GDM1 (cell line): ENCODE results near the gene SNRK.

Source experiments
- DNase-seq: peaks from one replicate; lab custom pipeline; 2025; lab: John Stamatoyannopoulos, UW

Gene SNRK

GRCh38 chr3:43268636-43269035, 17.7 kb upstream of the SNRK start:
- DNase-seq: no peak

DNA sequence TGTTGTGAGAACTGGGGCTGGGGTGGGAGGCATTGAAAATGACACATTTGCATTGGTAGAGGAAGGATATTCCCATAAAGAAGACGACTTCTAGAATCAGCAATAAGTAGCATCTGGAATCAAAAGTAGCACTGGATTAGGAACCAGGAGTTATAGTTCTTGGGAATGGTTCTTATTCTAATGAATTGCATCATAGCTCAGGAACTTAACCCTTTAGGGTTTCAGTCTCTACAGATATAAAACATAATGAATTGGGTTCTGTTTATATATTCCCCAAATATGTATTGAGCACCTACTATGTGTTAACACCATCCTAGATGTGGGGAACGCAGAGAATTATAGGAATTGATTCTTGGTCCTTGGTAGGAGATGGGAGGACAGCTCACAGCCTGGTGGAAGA, 16.3 kb upstream of the SNRK start:
- no peak for DNase-seq

DNA sequence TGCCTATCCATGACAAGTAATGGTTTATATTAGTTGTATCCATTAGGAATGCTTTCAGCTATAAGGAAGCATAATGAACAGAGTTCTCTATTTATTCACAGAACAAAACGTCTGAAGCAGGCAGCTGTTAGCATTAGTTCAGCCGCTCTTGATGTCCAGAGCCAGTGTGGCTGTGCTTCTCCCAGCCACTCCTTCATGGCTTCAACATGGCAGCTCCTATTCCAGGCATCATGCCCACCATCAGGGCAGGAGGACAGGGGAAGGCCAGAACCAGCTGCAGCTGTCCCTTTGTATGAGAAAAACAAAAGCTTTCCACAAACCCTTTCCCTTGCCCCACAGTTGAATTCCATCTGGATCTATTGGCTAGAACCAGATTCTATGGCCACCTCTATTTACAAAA, 12.9 kb upstream of the SNRK start:
- no peak for DNase-seq

DNA sequence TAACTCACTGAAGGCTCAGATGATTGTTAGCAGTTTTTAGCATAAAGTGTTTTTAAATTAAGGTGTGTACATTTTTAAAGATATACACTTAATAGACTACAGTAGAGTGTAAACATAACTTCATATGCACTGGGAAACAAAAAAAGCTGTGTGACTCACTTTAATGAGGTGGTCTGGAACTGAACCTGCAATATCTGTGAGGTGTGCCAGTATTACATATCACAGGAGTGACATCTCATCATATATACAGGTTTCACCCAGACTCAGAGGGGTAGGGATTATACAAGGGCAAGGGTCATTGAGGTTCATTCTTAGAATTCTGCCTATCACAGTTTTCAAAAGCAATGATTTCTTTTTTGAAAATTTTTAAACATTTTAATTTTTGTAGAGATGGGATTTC, 7.3 kb upstream of the SNRK start:
- no peak for DNase-seq

GRCh38 chr3:43279532-43279931, 6.8 kb upstream of the SNRK start:
- DNase-seq: no peak

GRCh38 chr3:43281020-43281419, 5.3 kb upstream of the SNRK start:
- DNase-seq: no peak

DNA sequence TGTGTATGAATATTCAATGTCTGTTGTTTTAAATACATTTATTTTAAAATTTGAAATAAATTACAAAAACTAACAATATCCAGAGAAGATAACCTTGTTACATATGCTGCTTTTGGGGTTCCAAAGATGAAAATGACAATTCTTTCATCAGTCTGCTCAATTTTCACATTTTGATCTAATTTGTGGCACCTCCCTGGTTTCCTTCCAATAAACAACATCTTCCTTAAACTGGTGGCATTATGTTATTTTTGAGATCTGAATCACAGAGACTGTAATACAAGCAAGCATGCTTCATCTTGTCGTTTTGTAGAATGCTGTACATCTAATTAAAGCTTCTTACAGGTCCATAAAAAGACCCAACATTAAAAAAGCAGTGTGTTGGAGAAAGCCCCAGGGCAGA, 2.2 kb upstream of the SNRK start:
- DNase-seq: no peak

GRCh38 chr3:43285644-43286043, 696 bp upstream of the SNRK start:
- no peak for DNase-seq

DNA sequence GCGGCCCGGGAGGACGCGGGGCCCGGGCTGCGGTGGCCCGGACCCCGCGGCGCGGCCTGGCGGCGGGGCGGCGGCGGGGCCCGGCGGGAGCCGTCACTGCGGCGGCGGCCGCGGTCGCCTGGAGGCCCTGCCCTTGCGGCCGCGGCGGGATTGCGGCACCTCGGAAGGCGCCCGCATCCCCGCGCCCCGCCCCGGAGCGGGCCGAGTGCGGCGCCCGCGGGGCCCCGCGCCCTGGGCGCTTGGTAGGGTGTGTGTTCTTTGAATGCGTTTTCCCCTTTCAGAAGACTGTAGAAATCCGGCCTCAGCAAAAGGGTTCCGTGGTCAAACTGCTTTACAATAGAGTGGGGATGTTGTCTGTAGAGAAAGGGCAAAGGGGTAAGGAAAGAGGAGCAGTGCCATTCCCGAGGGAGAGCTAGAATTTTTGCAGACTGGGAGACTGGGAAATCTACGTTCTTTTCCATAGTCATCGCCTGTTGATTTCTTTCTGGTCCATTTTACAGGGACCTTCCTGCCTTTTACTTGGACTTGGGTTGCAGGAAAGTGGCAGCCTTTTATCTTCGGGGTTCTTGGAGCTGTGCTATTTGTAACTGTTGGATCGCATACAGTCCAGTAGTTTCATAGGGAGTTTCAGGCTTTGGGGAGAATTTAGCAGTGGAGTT, 630 bp downstream of the SNRK start:
- no peak for DNase-seq

- DNase-seq: no peak
These were observed 1.1 kb downstream of the SNRK start for GRCh38 chr3:43287500-43287873.

DNA sequence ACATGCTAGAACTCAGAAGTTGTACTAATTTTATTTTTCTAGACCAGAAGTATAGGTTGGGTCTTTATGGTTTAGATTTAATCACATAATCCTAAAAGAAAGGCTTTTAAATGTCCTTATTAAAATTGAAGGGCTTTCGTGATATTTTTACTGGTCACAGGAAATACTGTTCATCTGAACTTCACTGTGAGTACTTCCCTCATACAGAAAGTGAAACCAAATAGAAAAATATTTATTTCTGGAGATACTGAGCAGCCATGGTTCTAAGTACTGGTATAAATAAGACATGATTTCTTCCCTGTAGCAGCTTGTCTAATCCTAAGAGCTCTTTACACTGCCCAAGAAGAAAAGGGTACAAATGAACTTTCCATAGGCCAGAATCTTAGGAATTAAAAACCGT, 2.0 kb downstream of the SNRK start:
- DNase-seq: no peak

- no peak for DNase-seq
These were observed 2.5 kb downstream of the SNRK start for GRCh38 chr3:43288850-43289249.

DNA sequence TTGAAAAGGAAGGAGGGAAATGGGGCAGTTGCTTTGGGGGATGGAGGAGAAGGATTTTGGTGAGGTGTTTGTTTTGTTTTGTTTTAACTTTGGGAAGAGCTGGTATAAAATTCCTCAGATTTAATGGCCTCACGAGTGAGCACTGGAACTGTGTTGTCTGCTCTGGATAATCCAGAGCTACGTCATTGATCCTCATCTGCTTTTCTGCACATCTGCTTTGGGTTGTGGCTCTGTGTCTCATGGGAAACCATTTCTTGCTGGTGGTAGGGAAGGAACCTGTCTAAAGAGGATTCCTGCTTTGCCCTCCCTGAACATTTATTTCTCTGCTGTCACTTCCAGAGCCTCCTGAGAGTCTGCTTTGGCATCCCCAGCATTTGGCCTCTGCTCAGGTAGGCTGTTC, 3.1 kb downstream of the SNRK start:
- DNase-seq: no peak

GRCh38 chr3:43289841-43290470, 3.6 kb downstream of the SNRK start:
- DNase-seq: no peak

DNA sequence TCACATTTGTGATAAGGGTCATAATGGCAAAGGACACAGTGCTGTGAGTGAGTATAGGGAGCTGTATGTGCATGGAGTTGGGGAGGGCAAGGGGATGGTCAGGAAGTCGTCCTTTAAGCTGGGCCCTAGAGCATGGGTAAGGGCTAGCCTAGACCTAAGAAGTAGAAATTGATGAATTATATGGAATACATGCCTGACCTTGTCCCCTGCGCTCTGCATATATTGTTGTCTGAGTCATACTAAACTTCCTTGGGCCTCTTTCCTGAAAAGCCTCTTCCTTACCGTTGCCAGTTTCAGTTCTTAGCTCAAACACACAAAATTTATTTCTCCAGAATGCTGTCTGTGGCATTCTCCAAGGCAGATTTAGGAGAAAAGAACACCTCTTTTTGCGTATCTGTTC, 4.6 kb downstream of the SNRK start:
- no peak for DNase-seq

DNA sequence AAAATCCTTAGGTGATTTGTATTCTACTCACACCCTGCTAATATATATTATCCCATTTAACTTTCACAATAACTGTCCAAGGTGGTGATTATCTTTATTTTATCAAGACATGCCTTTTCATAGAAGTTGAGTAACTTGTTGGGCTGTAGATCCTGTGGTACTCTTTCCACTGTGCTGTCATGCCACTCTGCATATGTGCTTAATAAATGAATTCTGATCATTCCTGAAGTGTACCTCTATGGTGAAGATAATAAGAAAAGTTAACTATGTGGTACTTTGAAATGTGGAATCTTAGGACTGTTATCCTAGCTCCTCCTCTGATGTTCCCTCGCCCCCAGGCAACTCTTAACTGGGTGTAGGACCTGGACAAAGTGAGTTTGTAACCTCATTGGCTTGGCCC, 5.2 kb downstream of the SNRK start:
- DNase-seq: no peak

- DNase-seq: no peak
These were observed 8.6 kb downstream of the SNRK start for GRCh38 chr3:43294975-43295374.

- peak; percentile 70 for DNase-seq
These were observed 10.2 kb downstream of the SNRK start for GRCh38 chr3:43296565-43296964.

- DNase-seq: no peak
These were observed 12.0 kb downstream of the SNRK start for GRCh38 chr3:43298292-43298691.

GRCh38 chr3:43298761-43299160, 12.4 kb downstream of the SNRK start:
- DNase-seq: no peak

DNA sequence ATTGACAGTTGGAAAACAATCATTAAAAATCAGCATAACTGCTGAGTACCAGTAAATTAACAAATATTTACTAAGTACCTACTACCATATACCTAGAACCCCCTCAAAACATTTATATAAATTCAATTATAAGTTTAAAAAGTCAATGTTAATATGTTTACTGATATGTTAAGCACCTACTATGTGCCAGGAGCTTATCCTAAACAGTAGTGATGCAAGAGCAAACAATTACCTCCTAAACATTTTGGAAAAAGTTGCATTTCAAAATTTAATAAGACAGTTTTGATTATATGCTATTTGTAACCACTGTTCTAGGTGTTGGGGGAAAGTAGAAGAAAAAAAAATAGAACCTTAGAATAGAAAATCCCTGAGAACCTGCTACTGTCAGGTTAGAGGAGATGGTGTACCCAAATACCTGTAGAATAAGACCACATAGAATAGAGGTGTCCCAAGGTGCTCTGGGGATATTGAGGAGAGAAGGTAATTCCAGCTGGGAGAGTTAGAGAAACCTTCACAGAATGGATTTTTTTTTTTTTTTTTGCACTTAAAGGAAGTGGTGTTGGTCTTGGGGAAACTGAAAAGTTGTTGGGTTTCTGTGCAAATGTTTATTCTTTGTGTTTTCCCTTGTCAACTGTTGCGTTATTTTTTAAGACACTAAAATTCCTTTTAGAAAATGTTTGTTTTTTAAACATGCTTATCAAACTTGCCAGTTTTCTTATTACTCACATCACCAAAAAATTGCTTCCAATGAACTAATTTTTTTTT, 16.0 kb downstream of the SNRK start:
- DNase-seq: no peak

GRCh38 chr3:43304126-43304525, 17.8 kb downstream of the SNRK start:
- DNase-seq: no peak

- DNase-seq: no peak
These were observed 20.9 kb downstream of the SNRK start for GRCh38 chr3:43307226-43307625.

GRCh38 chr3:43307649-43308048, 21.3 kb downstream of the SNRK start:
- no peak for DNase-seq
